Measurements from ENCODE around the gene PTCH2.

GRCh38 chr1:44799770-44800584 is 43.1 kb downstream of the PTCH2 start, which contains the start of gene PLK3:
- TF ChIP-seq CTCF (IDR thresholded peaks at IDR 0.05), result peak; percentile 75 to 90 (median 85)
- TF ChIP-seq POLR2AphosphoS5 (IDR thresholded peaks at IDR 0.05), result peak; percentile 84 to 97 (median 90)
- no peak for TF ChIP-seq EP300 (IDR thresholded peaks at IDR 0.05)
- peak; percentile 30 to 83 for TF ChIP-seq POLR2A (IDR thresholded peaks at IDR 0.05)
